Ectodermal cell (in vitro differentiated cells): ENCODE measurements around the gene U2AF2.

ENCODE experiments used
- H3K27ac ChIP-seq: 2 replicates; pipeline ENCODE4 v1.7.0; 2013; ENCODE audit warnings: mild to moderate bottlenecking, low read depth, low read length; ENCODE audit not compliant: insufficient read depth, poor library complexity, severe bottlenecking
- H3K27me3 ChIP-seq: 2 replicates; pipeline ENCODE4 v1.7.0; 2013; ENCODE audit warnings: mild to moderate bottlenecking, low read length; ENCODE audit not compliant: insufficient read depth, control insufficient read depth, poor library complexity, severe bottlenecking
- H3K36me3 ChIP-seq: one replicate; pipeline ENCODE4 v1.7.0; 2013; ENCODE audit warnings: low read length; ENCODE audit not compliant: control insufficient read depth, insufficient read depth
- H3K4me1 ChIP-seq: one replicate; pipeline ENCODE4 v1.7.0; 2013; ENCODE audit warnings: low read length; ENCODE audit not compliant: control insufficient read depth, insufficient read depth
- H3K4me3 ChIP-seq: 2 replicates; pipeline ENCODE4 v1.7.0; 2013; ENCODE audit warnings: low read depth, low read length, control low read depth; ENCODE audit not compliant: insufficient read depth
- H3K9me3 ChIP-seq: 2 replicates; pipeline ENCODE4 v1.7.0; 2013; ENCODE audit warnings: mild to moderate bottlenecking, low read length, moderate library complexity; ENCODE audit not compliant: control insufficient read depth
- WGBS, 2 experiments: methylation state at CpG; one replicate each; pipeline ENCODE4 v1.1.7; 2013; ENCODE audit warnings: missing lambda C conversion rate in 2 of 2; 5-methylcytosine and 5-hydroxymethylcytosine counted together

U2AF2 gene

GRCh38 chr19:55656988-55657747 is 2.3 kb downstream of the U2AF2 start:
- Histone ChIP-seq H3K27ac (no peak overlapping the region), H3K4me1 (peaks cover 14% of the 10 kb centered on the region), H3K36me3 (peaks cover 18% of the 10 kb centered on the region), H3K27me3 (no peaks in the 10 kb centered on the region), H3K9me3 (no peaks in the 10 kb centered on the region), H3K4me3 (peak overlapping the region; percentile 99)
- WGBS, 2 experiments = 80 to 82% methylated on average over 18 of the region's 18 CpGs

GRCh38 chr19:55658846-55659459 is 4.1 kb downstream of the U2AF2 start:
- peaks cover 35% of the 10 kb centered on the region for H3K36me3 ChIP-seq
- H3K27ac ChIP-seq = no peak overlapping the region
- no peak overlapping the region for H3K4me3 ChIP-seq
- no peaks in the 10 kb centered on the region for H3K27me3 ChIP-seq
- no peaks in the 10 kb centered on the region for H3K9me3 ChIP-seq
- H3K4me1 ChIP-seq = peaks cover 14% of the 10 kb centered on the region
- whole genome bisulfite sequencing, 2 experiments = 96% methylated on average over 37 of the region's 37 CpGs

- Histone ChIP-seq H3K36me3 (peaks cover 42% of the 10 kb centered on the region), H3K27ac (no peak overlapping the region), H3K4me3 (no peak overlapping the region), H3K9me3 (no peaks in the 10 kb centered on the region), H3K27me3 (no peaks in the 10 kb centered on the region), H3K4me1 (peaks cover 14% of the 10 kb centered on the region)
- WGBS, 2 experiments = 90 to 93% methylated on average over 6 to 8 of the region's 9 CpGs
These were observed 5.0 kb downstream of the U2AF2 start for GRCh38 chr19:55659822-55660221.

- Histone ChIP-seq H3K9me3 (no peaks in the 10 kb centered on the region), H3K36me3 (peaks cover 45% of the 10 kb centered on the region), H3K27ac (no peak overlapping the region), H3K4me1 (peaks cover 14% of the 10 kb centered on the region), H3K4me3 (no peak overlapping the region), H3K27me3 (no peaks in the 10 kb centered on the region)
- 95 to 97% methylated on average over 9 to 12 of the region's 12 CpGs for WGBS, 2 experiments
These were observed 5.6 kb downstream of the U2AF2 start for GRCh38 chr19:55660404-55660803.

- Histone ChIP-seq H3K36me3 (peaks cover 47% of the 10 kb centered on the region), H3K27ac (no peak overlapping the region), H3K9me3 (no peaks in the 10 kb centered on the region), H3K4me3 (no peak overlapping the region), H3K4me1 (peaks cover 14% of the 10 kb centered on the region), H3K27me3 (no peaks in the 10 kb centered on the region)
- WGBS, 2 experiments = 94 to 95% methylated on average over 16 of the region's 16 CpGs
These were observed 6.2 kb downstream of the U2AF2 start for GRCh38 chr19:55660991-55661390.

- Histone ChIP-seq H3K27ac (no peak overlapping the region), H3K4me3 (no peak overlapping the region), H3K9me3 (no peaks in the 10 kb centered on the region), H3K4me1 (peaks cover 8% of the 10 kb centered on the region), H3K27me3 (no peaks in the 10 kb centered on the region), H3K36me3 (peaks cover 56% of the 10 kb centered on the region)
- WGBS, 2 experiments = 90 to 91% methylated on average over 7 of the region's 7 CpGs
These were observed 7.0 kb downstream of the U2AF2 start for GRCh38 chr19:55661826-55662225.

GRCh38 chr19:55663846-55664536 is 9.2 kb downstream of the U2AF2 start:
- Histone ChIP-seq H3K36me3 (peaks cover 77% of the 10 kb centered on the region), H3K4me3 (no peak overlapping the region), H3K4me1 (no peaks in the 10 kb centered on the region), H3K27ac (no peak overlapping the region), H3K27me3 (no peaks in the 10 kb centered on the region), H3K9me3 (no peaks in the 10 kb centered on the region)
- 92 to 93% methylated on average over 20 of the region's 20 CpGs for WGBS, 2 experiments

GRCh38 chr19:55666343-55667005 is 11.6 kb downstream of the U2AF2 start:
- Histone ChIP-seq H3K4me1 (no peaks in the 10 kb centered on the region), H3K27ac (no peak overlapping the region), H3K4me3 (no peak overlapping the region), H3K27me3 (no peaks in the 10 kb centered on the region), H3K36me3 (peaks cover 77% of the 10 kb centered on the region), H3K9me3 (no peaks in the 10 kb centered on the region)
- WGBS, 2 experiments = 93 to 95% methylated on average over 12 of the region's 12 CpGs

- no peak overlapping the region for H3K27ac ChIP-seq
- H3K4me3 ChIP-seq = no peak overlapping the region
- peaks cover 71% of the 10 kb centered on the region for H3K36me3 ChIP-seq
- WGBS, 2 experiments = 95 to 98% methylated on average over 4 of the region's 4 CpGs
- H3K9me3 ChIP-seq = no peaks in the 10 kb centered on the region
- H3K4me1 ChIP-seq = no peaks in the 10 kb centered on the region
- no peaks in the 10 kb centered on the region for H3K27me3 ChIP-seq
These were observed 12.2 kb downstream of the U2AF2 start for GRCh38 chr19:55667006-55667381.

GRCh38 chr19:55667511-55667910 is 12.7 kb downstream of the U2AF2 start:
- no peak overlapping the region for H3K4me3 ChIP-seq
- no peaks in the 10 kb centered on the region for H3K9me3 ChIP-seq
- H3K4me1 ChIP-seq = no peaks in the 10 kb centered on the region
- H3K27ac ChIP-seq = no peak overlapping the region
- WGBS, 2 experiments = 93 to 97% methylated on average over 12 of the region's 12 CpGs
- H3K36me3 ChIP-seq = peaks cover 68% of the 10 kb centered on the region
- H3K27me3 ChIP-seq = no peaks in the 10 kb centered on the region
